ENCODE results near the gene COMTD1.

DNA sequence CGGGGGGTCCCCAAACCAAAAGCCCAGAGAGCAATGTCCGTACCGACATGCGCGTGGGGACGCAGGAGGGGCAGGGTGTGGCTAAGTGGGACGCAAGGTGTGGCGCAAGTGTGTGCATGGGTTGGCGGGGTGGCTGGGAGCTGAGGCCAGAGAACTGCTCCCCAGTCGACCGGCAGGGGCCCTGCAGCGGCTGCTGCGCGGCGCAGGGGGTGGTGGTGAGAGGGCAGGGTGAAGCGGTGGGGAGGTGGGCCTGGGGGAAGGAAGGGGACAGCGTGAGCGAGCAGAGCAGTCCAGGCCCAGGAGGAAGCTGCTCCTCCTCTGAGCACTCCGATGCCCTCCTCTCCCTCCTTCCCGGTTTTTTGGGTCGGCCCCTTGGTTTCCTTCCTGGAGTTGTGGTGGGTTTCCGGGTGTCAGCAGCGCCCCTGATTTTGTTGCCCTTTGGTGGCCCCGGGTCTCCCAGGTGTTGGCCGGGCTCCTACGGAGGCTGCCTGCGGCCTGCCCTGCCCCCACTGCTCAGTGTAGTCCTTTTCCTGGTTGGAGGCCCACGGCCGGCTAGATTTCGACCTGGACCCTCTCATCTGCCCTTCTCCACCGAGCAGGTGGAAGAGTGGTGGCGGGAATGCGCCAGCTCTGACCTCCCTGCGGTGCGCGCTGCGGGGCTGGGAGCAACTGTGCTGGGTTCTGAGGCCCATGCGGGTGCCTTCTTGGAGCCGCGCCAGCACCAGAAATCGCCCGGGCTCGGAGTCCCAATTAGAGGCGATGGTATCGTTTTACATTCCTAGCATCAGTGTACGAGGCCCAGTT, 40.5 kb upstream of the COMTD1 start:
- TF ChIP-seq CTCF (IDR thresholded peaks at IDR 0.05): no peak
- TF ChIP-seq POLR2A (IDR thresholded peaks at IDR 0.05): no peak
